GM12892 (cell line): Measurements from ENCODE around the gene SNORC.

Experiments
- POLR2A ChIP-seq: IDR thresholded peaks from 2 replicates; pipeline ENCODE4 v1.6.1; 2011; ENCODE audit warnings: low read depth, low read length, control low read depth
- POLR2AphosphoS5 ChIP-seq: IDR thresholded peaks from 2 replicates; pipeline ENCODE4 v1.6.1; 2011; ENCODE audit warnings: low read depth, low read length, control low read depth

DNA sequence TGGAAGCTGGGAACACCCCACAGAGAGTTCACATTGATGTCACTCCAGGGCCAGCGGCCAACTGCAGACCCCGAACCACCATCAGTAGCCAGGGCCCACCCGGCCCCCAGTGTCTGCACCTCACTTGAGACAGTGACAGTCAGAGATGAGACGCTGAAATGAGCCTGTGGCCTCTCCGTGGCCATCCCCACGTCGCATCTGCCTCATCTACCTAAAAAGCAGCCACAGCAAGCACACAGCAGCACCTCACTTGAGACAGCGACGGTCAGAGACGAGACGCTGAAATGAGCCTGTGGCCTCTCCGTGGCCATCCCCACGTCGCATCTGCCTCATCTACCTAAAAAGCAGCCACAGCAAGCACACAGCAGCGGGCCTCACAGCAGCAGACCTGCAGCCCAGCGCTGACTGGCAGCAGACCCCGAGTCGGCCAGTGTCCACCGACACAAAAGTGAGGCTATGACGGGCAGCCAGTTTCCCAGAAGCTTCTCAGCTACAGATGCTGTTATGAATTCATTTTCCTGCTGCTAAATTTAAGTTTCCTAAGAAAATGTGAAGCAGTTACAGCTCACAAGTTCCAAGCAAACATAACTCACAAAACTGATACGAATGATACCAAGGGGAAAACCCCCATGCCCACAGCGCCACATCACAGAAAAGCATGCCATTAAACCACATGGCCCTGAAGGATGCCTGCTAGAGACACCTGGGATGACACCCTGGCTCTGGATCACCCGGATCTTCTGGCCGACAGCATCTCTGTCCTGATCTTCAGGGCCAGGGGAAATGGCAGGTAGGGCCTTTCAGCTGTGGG is 27.7 kb downstream of the SNORC start:
- TF ChIP-seq POLR2AphosphoS5, result no peak
- no peak for TF ChIP-seq POLR2A
